Measurements from ENCODE around the gene MAN2B2. TPM values are rescaled to one million over a fixed set of nuclear protein-coding genes. Genes with fewer than 3 reads are reported as not detected.
"Not testable (repeated sequence)": the region's sequence is repeated elsewhere in the genome, so short reads cannot be mapped to it uniquely, and the experiment has no call there.

The MAN2B2 gene
- total RNA-seq, 2 donors from 2014 or later: 33.5 to 40.3 TPM

DNA sequence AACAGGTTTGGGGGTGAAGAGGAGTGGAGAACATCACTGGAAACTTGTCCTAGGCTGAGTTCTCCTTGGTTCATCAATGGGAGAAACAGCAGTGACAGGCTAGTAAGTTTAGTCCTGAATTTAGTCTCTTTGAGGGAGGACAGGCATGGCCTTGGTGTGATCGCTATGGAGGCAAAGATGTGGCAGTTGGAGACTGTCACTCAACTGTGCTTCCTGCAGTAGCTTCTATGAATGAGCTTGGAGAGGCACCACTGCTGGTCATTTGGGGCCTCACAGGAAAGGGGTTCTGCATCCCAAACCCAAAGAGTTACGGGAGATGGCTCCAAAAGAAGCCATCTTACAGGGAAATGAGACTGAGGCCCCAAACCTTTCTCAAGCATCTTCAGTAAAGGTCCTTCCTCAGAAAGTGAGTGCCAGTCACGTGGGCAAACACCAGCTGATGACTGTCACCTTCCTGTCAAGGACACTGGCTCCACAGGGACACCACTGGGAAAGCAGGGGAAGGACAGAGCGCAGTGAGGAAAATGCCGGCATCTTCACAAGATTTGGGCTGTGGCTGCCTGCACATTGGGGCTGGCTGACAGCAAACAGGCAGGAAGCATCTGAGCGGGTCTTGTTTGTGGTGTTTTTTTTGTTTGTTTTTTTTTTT is 72.7 kb downstream of the MAN2B2 start:
- intact Hi-C loops (cut with DNase I, micrococcal nuclease): no loop called here
- no peak for DNase-seq
- ATAC-seq: no peak

DNA sequence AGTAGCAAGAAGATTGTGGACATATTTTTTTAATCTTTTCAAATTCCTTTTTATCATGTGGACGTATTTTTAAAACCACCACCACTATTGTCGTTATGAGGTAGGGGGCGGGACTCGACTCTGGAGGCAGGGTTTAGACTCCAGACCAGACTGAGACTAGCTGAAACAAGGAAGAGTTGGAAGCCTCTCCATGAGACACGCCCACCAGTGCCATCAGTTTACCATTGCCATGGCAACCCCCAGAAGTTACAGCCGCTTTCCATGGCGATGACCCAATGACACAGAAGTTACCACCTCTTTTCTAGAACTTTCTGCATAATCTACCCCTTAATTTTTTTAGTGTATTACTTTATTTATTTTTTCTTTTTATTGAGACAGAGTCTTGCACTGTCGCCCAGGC is 74.2 kb downstream of the MAN2B2 start:
- ATAC-seq (no peak), DNase-seq (no peak)
- intact Hi-C loops (cut with DNase I, micrococcal nuclease): no loop called here

DNA sequence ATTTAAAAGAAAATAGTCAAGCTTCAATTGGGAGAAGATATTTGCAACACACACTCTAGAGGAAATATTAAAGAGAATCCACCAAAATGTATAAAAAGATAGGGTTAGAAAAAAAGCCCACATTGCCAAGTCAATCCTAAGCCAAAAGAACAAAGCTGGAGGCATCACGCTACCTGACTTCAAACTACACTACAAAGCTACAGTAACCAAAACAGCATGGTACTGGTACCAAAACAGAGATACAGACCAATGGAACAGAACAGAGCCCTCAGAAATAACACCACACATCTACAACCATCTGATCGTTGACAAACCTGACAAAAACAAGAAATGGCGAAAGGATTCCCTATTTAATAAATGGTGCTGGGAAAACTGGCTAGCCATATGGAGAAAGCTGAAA is 79.2 kb downstream of the MAN2B2 start:
- ATAC-seq; DNase-seq; intact Hi-C loops (cut with DNase I, micrococcal nuclease): not testable (repeated sequence)

DNA sequence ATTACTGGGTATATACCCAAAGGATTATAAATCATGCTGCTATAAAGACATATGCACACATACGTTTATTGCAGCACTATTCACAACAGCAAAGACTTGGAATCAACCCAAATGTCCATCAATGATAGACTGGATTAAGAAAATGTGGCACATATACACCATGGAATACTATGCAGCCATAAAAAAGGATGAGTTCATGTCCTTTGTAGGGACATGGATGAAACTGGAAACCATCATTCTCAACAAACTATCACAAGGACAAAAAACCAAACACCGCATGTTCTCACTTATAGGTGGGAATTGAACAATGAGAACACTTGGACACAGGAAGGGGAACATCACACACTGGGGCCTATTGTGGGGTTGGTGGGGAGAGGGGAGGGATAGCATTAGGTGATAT is 80.3 kb downstream of the MAN2B2 start:
- DNase-seq; ATAC-seq; intact Hi-C loops (cut with DNase I, micrococcal nuclease): not testable (repeated sequence)

DNA sequence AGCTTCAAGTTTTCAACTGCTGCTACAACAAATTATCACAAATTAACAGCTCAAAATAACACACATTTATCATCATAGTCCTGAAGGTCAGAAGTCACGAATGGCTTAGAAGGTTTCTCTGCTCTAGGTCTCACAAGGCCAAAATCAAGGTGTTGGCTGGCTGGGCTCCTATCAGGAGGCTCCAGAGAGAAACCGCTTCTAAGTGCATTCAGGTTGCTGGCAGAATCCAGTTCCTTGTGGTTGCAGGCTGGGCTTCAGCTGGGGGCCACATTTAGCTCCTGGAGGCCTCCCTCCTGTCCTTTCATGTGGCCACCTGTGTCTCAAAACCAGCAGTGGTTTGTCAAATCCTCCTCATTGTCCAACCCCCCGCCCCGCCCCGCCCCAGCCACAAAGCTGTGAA is 80.9 kb downstream of the MAN2B2 start:
- no peak for DNase-seq
- intact Hi-C loops (cut with DNase I, micrococcal nuclease): no loop called here
- ATAC-seq: no peak

DNA sequence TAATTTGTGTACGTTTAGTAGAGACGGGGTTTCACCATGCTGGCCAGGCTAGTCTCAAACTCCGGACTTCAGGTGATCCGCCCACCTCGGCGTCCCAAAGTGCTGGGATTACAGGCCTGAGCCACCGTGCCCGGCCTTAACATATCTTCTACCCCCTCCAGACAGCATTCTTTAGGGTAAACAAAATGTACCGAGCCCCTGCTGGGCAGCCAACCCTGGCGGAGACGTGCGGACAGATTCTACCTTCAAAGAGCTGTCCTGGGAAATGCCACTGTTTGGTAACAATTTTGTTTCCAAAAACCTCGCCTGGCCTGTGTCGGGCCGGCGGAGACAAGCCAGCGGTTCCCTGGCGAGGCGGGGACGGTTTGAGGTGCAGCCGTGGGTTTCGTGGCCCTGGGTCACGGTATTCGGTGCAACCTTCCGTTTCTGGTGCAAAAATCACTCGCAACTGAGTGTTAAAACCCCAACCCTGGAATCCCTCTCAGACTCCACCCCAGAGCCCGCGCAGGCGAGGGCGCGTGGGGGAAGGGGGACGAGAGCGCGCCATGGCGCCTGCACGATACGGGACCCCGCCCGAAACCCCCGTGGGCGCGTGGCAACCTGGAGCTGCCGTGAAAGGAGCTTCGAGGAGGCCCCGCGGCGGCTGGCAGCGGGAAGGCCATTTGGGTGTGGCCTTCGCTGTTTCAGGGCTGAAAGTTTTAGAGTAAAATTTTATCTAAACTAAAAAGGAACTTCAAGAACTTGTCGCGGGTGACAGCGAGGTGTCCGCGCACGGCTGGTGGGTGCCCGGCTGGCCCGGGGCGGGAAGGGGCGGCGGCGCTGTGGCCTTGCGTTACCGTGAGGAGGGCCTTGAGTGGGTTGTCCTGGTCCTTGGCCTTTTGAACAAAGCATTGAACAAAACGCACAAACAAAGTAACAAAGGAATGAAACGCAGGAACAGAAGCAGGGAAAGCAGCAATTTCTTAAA is 82.5 kb downstream of the MAN2B2 start:
- intact Hi-C loops (cut with DNase I, micrococcal nuclease): no loop called here
- ATAC-seq (no peak), DNase-seq (no peak)

DNA sequence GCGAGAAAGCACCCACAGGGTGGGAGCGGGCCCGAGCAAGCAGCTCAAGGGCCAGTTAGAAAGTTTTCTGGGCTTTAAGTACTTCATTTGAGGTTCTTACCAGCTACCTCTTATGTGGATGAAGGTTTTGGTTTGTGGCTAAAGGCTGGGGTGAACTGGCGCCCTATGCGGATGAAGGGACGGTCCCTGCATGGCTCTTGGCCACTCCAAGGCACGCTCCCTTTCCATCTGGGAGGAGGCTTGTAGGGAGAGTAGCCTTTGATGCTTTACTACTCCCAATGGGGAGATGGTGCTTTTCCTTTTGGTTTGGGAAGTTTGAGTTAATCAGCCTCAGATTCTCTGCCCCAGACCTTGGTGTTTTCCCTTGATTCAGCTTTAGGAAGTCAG is 83.2 kb downstream of the MAN2B2 start:
- DNase-seq (no peak), ATAC-seq (no peak)
- intact Hi-C loops (cut with DNase I, micrococcal nuclease): no loop called here

DNA sequence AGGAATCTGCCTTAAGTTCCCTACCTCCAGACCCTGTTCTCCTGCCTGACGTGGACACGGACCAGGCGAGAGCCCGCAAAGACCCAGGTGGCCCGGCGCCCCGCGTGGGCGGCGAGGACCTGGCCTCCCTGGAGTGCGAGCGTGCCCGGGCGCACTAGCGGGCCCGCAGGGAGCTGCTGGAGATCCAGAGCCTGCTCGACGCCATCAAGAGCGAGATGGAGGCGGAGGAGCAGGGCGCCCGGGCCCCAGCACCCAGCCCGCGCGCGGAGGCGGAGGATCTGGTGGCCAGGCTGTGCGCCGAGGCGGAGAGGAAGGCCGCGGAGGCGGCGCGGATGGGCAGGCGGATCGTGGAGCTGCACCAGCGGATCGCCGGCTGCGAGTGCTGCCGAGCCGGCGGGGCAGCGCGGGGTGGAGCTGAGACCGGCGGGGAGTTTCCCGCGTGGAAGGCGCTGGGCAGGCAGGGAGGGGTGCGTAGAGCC is 83.6 kb downstream of the MAN2B2 start:
- peak; percentile 61 for ATAC-seq
- intact Hi-C loops (cut with DNase I, micrococcal nuclease): no loop called here
- peak in 1 of 2 donors; percentile 39 for DNase-seq

DNA sequence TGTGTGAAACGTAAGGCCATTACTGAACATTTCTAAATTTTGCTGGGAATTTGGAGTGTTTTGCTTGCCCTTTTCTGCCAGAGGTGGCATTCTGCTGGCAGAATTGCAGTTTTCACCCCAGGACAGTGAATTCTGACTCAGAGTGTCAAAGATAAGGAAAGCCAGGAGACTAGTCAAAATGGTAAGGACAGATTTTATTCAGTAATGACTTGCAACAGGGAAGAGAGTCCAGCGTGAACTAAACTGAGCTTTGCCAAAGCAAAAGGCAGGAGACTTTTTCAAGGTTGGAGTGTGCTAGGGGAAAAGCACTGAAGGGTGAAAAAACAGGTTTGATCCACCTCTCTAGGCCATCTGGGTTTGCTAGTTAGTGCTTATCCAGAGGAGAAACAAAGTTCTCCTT is 84.9 kb downstream of the MAN2B2 start:
- DNase-seq: no peak
- ATAC-seq: no peak
- intact Hi-C loops (cut with DNase I, micrococcal nuclease): no loop called here

DNA sequence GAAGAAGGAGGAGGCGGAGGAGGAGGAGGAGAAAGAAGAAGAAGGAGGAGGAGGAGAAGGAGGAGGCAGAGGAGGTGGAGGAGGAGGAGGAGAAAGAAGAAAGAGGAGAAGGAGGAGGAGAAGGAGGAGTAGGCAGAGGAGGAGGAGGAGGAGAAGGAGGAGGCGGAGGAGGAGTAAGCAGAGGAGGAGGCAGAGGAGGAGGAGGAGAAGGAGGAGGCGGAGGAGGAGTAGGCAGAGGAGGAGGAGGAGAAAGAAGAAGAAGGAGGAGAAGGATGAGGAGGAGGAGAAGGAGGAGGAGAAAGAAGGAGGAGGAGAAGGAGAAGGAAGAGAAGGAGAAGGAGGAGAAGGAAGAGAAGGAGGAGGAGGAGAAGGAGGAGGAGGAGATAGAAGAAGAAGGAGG is 85.4 kb downstream of the MAN2B2 start:
- DNase-seq (no peak), ATAC-seq (no peak)
- intact Hi-C loops (cut with DNase I, micrococcal nuclease): no loop called here

DNA sequence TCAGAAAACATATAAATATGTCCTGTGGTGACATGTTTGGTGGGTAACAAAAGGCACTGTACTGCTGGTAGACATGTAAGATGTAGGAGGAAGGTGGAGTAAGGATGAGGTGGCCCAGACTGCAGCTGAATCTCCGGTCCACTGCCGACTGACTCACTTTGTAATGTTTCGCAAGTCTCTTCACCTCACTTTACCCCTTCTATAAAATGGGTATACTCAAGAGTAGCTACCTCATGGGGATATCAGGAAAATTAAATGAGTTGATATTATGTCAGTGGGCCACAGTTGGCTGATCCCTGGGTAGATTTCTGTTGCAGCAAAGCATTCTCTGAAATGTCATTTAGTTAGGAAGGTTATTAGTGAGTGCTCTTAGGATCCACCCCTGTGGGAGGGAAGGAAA is 87.6 kb downstream of the MAN2B2 start:
- intact Hi-C loops (cut with DNase I, micrococcal nuclease): no loop called here
- ATAC-seq (no peak), DNase-seq (no peak)

DNA sequence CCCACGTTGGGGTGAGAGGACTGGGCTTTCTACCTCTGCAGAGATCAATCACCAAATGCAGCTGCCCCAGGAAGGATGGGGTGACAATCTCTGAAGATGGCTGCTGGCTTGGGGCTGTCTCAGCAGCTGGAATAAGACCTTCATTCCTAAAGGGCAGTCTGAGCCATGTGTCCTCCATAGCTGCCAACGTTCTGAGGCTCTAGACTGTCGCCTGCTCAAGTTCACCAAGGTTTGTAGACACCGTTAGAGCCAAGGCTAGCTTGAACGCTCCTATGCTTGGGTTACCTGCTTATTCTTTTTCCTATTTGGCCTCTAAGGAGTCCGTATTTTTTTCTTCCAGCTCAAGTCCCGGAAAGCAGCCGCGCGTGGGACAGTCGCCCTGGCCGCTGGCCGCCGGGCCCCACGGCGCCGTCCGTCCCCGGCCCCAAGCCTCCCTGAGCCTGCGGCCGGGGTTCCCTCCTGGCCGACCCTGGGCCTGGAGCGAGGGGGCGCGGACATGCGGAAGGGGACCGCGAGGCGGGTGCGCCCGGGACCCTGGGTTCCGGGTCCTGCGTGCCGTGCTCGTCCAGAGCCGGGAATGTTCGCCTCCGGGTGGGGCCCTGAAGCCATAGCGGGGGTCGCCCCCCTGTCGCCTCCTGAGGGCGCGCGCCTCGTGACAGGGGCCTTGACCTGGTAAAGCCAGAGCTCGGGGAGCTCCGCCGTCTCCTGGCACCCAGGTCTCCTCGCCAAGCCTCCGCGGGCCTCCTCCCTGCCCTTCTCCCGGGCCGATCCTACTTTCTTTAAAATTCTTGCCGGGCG is 88.8 kb downstream of the MAN2B2 start:
- intact Hi-C loops (cut with DNase I, micrococcal nuclease): no loop called here
- ATAC-seq (no peak), DNase-seq (peak in 1 of 2 donors; percentile 12)

DNA sequence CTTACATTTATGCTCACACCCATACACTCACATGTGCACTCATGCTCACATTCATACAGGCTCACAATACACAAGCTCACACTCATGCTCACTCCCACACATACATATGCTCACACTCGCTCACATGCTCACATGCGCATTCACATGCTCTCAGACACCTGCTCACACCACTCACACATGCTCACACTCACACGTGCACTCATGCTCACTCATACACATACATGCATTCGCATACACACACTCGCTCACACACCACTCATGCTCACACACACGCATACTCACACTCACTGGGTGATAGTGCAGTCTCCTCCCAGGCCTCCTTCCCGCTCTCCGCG is 90.3 kb downstream of the MAN2B2 start:
- intact Hi-C loops (cut with DNase I, micrococcal nuclease): no loop called here
- DNase-seq (no peak), ATAC-seq (peak; percentile 4)

DNA sequence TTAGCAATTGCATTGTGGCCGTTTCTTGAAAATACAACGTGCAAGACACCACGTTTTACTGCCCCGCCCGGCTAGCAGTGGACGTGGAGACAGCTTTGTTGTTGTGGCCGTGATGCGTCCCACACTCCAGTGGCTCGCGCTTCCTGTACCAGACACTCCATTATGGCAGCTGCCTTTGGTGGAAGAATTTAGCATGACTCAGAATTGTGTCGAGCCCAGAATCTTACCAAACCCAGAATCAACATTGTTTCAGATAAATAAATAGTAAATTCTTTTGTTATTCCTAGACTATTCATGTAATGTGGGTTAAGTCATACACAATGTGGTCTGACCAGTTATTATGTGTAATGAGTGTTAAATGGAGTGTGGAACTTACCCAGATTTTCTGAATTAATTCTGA is 93.4 kb downstream of the MAN2B2 start:
- intact Hi-C loops (cut with DNase I, micrococcal nuclease): no loop called here
- ATAC-seq: no peak
- no peak for DNase-seq

DNA sequence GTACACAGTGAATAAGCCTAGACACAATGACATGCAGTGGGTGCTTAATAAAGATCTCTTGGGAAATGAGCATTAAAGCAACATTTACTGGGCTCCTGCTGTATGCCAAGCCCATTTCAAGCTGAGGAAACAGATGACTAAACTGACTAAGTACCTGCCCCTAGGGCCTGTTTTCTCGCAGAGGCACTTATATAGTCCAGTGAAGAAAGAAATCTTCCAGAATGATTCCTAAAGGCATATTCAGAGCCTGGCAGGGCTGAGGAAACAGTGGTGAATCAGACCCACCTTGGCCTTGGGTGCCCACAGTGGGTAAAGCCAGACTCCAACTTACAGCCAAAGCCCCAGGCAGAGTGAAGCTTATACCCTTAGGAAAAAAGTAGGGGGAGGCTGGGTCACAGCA is 96.7 kb downstream of the MAN2B2 start:
- ATAC-seq (no peak), DNase-seq (no peak)
- intact Hi-C loops (cut with DNase I, micrococcal nuclease): no loop called here

DNA sequence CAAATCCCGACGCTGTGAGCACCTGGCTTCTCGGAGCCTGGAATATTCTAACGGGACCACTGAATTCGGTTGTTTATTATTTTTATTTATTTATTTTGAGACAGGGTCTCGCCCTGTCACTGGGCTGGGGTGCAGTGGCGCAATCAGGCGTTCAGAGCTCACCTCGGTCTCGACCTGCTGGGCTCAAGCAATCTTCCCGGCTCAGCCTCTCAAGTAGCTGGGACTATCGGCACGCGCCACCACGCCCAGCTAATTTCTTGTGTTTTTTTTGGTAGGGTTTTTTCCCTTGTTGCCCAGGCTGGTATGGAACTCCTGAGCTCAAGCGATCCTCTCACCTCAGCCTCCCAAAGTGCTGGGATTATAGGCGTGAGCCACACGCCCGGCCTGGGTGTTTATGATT is 97.1 kb downstream of the MAN2B2 start:
- ATAC-seq: no peak
- intact Hi-C loops (cut with DNase I, micrococcal nuclease): no loop called here
- DNase-seq: no peak

DNA sequence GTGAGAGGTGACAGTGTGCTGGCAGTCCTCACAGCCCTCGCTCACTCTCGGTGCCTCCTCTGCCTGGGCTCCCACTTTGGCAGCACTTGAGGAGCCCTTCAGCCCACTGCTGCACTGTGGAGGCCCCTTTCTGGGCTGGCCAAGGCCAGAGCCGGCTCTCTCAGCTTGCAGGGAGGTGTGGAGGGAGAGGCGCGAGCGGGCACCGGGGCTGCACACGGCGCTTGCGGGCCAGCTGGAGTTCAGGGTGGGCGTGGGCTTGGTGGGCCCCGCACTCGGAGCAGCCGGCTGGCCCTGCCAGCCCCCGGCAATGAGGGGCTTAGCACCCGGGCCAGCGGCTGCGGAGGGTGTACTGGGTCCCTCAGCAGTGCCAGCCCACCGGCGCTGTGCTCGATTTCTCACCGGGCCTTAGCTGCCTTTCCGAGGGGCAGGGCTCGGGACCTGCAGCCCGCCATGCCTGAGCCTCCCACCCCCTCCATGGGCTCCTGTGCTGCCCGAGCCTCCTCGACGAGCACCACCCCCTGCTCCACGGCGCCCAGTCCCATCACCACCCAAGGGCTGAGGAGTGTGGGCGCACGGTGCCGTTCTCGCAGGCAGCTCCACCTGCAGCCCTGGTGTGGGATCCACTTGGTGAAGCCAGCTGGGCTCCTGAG is 97.7 kb downstream of the MAN2B2 start:
- ATAC-seq; intact Hi-C loops (cut with DNase I, micrococcal nuclease): not testable (repeated sequence)
- DNase-seq: peak in 1 of 2 donors; percentile 33
